Activated T-cell treated with anti-CD3 and anti-CD28 coated beads, Interleukin-2, amount 50 U/mL, for 72 hours (primary cell): ENCODE results near the gene FAM219A. TPM values are rescaled to one million over a fixed set of nuclear protein-coding genes. Genes with fewer than 3 reads are reported as not detected.
"Not testable (repeated sequence)": the region's sequence is repeated elsewhere in the genome, so short reads cannot be mapped to it uniquely, and the experiment has no call there.

Experiments
- ATAC-seq, 2 donors: fragments of 150-1000 bp; cut with Tn5 transposase; replicated peaks in 1 of 2; 2 replicates each; pipeline ENCODE4 v1.10.0; 2021; ENCODE audit warnings: moderate library complexity in 2 of 2, mild to moderate bottlenecking in 1 of 2
- DNase-seq, 2 donors: peaks; one replicate each; pipeline ENCODE4 v3.0.0; 2021 to 2022; ENCODE audit warnings: mixed read lengths in 1 of 2
- H3K27ac Mint-ChIP-seq: one replicate; pipeline ENCODE4 v1.8.0; 2022; ENCODE audit warnings: mild to moderate bottlenecking, moderate library complexity, mixed read lengths
- H3K27me3 Mint-ChIP-seq: one replicate; pipeline ENCODE4 v1.8.0; 2022; ENCODE audit warnings: low read depth, mixed read lengths
- H3K36me3 Mint-ChIP-seq, 2 donors: one replicate each; pipeline ENCODE4 v1.8.0; 2022; ENCODE audit warnings: mixed read lengths in 2 of 2, mild to moderate bottlenecking in 1 of 2; ENCODE audit not compliant: insufficient read depth in 2 of 2
- H3K4me1 Mint-ChIP-seq: one replicate; pipeline ENCODE4 v1.8.0; 2022; ENCODE audit warnings: low read depth, mixed read lengths
- H3K4me3 Mint-ChIP-seq, 2 donors: one replicate each; pipeline ENCODE4 v1.8.0; 2022; ENCODE audit warnings: mild to moderate bottlenecking in 2 of 2, mixed read lengths in 2 of 2, moderate library complexity in 2 of 2
- H3K9me3 Mint-ChIP-seq, 2 donors: one replicate each; pipeline ENCODE4 v1.8.0; 2022; ENCODE audit warnings: mixed read lengths in 2 of 2
- total RNA-seq, 2 donors: library from RNA; stranded (reverse); gene quantifications; one replicate each; pipeline ENCODE4 v1.2.3, GENCODE V29; 2022

FAM219A gene
- total RNA-seq, 2 donors from 2014 or later: 15.2 to 18.1 TPM

DNA sequence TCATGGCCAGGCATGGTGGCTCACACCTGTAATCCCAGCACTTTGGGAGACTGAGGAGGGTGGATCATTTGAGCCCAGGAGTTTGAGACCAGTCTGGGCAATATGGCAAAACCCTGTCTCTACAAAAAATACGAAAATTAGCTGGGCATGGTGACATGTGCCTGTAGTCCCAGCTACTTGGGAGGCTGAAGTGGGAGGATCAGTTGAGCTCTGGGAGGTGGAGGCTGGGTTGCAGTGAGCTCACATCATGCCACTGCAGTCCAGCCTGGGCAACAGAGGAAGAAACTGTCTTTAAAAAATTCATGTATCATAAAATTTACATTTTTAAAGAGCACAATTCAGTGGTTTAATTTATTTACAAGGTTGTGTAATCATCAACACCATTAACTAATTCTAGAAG, 105.4 kb downstream of the FAM219A start:
- not testable (repeated sequence) for H3K27ac Mint-ChIP-seq, ATAC-seq, DNase-seq, H3K4me1 Mint-ChIP-seq, H3K9me3 Mint-ChIP-seq, H3K4me3 Mint-ChIP-seq, H3K27me3 Mint-ChIP-seq
- peaks cover 9 to 10% of the 10 kb centered on the region in 2 donors for H3K36me3 Mint-ChIP-seq

DNA sequence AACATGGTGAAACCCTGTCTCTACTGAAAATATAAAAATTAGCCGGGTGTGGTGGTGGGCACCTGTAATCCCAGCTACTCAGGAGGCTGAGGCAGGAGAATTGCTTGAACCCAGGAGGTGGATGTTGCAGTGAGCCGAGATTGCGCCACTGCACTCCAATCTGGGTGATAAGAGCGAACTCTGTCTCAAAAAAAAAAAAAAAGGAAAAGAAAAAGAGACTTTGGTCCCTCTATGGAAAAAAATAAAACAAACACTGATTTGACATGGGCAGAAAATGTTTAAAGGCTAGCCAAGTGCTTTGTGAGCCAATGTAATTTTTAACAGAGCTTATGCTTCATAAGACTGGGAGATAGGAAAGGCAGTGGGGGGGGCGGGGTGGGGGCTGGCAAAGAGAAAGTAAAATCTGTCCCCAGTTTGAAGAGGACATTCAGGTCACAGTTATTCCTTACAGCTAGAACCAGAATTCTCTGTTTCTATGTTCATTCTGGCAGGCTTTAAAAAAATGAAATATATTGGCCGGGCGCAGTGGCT, 106.2 kb downstream of the FAM219A start:
- ATAC-seq, DNase-seq, H3K27ac Mint-ChIP-seq, H3K36me3 Mint-ChIP-seq, H3K27me3 Mint-ChIP-seq, H3K4me3 Mint-ChIP-seq, H3K4me1 Mint-ChIP-seq, H3K9me3 Mint-ChIP-seq: not testable (repeated sequence)

DNA sequence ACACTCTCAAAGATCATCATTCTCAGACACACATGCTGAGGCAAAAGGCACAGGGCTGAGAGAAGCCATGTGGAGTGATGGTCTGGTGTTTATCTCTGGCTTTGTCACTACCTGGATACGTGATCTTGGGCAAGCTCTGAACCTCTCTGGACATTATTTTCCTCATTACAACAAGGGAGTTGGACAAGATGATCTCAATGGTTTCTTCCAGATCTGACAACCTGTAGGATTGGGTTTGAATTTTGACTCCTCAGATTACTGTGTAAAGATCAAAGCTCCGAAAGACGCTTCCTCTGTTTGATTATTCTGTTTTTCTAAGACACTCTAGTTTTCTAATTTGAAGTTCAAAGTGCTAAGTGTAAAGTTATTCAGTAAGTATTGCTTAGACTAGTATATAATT, 109.0 kb downstream of the FAM219A start:
- no peaks in the 10 kb centered on the region for H3K27me3 Mint-ChIP-seq
- no peak for DNase-seq
- H3K36me3 Mint-ChIP-seq: no peaks in the 10 kb centered on the region
- H3K9me3 Mint-ChIP-seq: no peaks in the 10 kb centered on the region
- no peaks in the 10 kb centered on the region for H3K4me1 Mint-ChIP-seq
- no peak overlapping the region for H3K4me3 Mint-ChIP-seq
- no peak for ATAC-seq
- H3K27ac Mint-ChIP-seq: no peak overlapping the region

Other genes with a start within 250 kb of the FAM219A start
- gene KIF24, start 129.3 kb downstream of the FAM219A start, total RNA-seq: 1 to 10 TPM; 5.8 to 7.4 TPM
- gene NUDT2, start 129.0 kb downstream of the FAM219A start, total RNA-seq: 10 to 100 TPM; 27.2 to 35.3 TPM
- 1 to 10 TPM; 1.7 TPM for gene MYORG, start 81.7 kb downstream of the FAM219A start, total RNA-seq
- under 1 TPM in 1 of 2 donors, not detected in 1; 0.23 TPM for gene DNAI1, start 235 bp upstream of the FAM219A start, total RNA-seq
- gene ENHO, start 64.4 kb upstream of the FAM219A start, total RNA-seq: under 1 TPM in 1 of 2 donors, not detected in 1; 0.23 TPM
- not detected for gene CNTFR, start 131.2 kb upstream of the FAM219A start, total RNA-seq
- gene RPP25L, start 153.5 kb upstream of the FAM219A start, total RNA-seq: 10 to 100 TPM; 25.0 to 31.8 TPM
- gene DCTN3, start 161.9 kb upstream of the FAM219A start, total RNA-seq: 10 to 100 TPM; 75.6 to 79.2 TPM
- gene ARID3C, start 170.5 kb upstream of the FAM219A start, total RNA-seq: under 1 TPM; 0.16 to 0.29 TPM
- 10 to 100 TPM; 44.2 to 61.0 TPM for gene SIGMAR1, start 179.2 kb upstream of the FAM219A start, total RNA-seq
- 10 to 100 TPM; 61.6 to 67.2 TPM for gene GALT, start 188.1 kb upstream of the FAM219A start, total RNA-seq
- gene IL11RA, start 193.6 kb upstream of the FAM219A start, total RNA-seq: 10 to 100 TPM; 55.2 to 55.8 TPM
- 1 to 10 TPM; 1.4 to 3.7 TPM for gene CCL27, start 204.1 kb upstream of the FAM219A start, total RNA-seq
- not detected for gene CCL19, start 232.7 kb upstream of the FAM219A start, total RNA-seq